ENCODE measurements around the gene NOP14.
"Not testable (repeated sequence)": the region's sequence is repeated elsewhere in the genome, so short reads cannot be mapped to it uniquely, and the experiment has no call there.

The NOP14 gene

GRCh38 chr4:2961811-2962441 lies 1.3 kb downstream of the NOP14 start:
- no peak for DNase-seq (ENCODE audit: low spot score)

- DNase-seq (ENCODE audit: low spot score), result no peak
Observed at GRCh38 chr4:2961421-2961810, 1.8 kb downstream of the NOP14 start.

- not testable (repeated sequence) for DNase-seq (ENCODE audit: low spot score)
Observed at GRCh38 chr4:2960450-2960849, 2.8 kb downstream of the NOP14 start.

GRCh38 chr4:2958446-2958845 lies 4.8 kb downstream of the NOP14 start:
- no peak for DNase-seq (ENCODE audit: low spot score)

GRCh38 chr4:2955186-2956044 lies 7.8 kb downstream of the NOP14 start:
- not testable (repeated sequence) for DNase-seq (ENCODE audit: low spot score)

GRCh38 chr4:2954358-2955185 lies 8.6 kb downstream of the NOP14 start:
- no peak for DNase-seq (ENCODE audit: low spot score)

GRCh38 chr4:2953496-2953895 lies 9.7 kb downstream of the NOP14 start:
- no peak for DNase-seq (ENCODE audit: low spot score)

- no peak for DNase-seq (ENCODE audit: low spot score)
Observed at GRCh38 chr4:2950221-2950989, 12.8 kb downstream of the NOP14 start.

GRCh38 chr4:2949782-2950125 lies 13.5 kb downstream of the NOP14 start:
- DNase-seq (ENCODE audit: low spot score), result no peak

GRCh38 chr4:2948895-2949781 lies 14.1 kb downstream of the NOP14 start:
- DNase-seq (ENCODE audit: low spot score), result no peak

- DNase-seq (ENCODE audit: low spot score), result no peak
Observed at GRCh38 chr4:2947926-2948325, 15.3 kb downstream of the NOP14 start.

GRCh38 chr4:2946812-2947600 lies 16.2 kb downstream of the NOP14 start:
- no peak for DNase-seq (ENCODE audit: low spot score)

GRCh38 chr4:2945619-2946604 lies 17.3 kb downstream of the NOP14 start:
- not testable (repeated sequence) for DNase-seq (ENCODE audit: low spot score)

GRCh38 chr4:2944586-2945526 lies 18.4 kb downstream of the NOP14 start:
- no peak for DNase-seq (ENCODE audit: low spot score)

GRCh38 chr4:2944091-2944482 lies 19.1 kb downstream of the NOP14 start:
- DNase-seq (ENCODE audit: low spot score), result no peak

- no peak for DNase-seq (ENCODE audit: low spot score)
Observed at GRCh38 chr4:2943364-2944090, 19.7 kb downstream of the NOP14 start.
